Dedifferentiated amniotic fluid mesenchymal stem cell (primary cell): ENCODE results near the gene ZSWIM9.

Experiments
- DNase-seq: peaks from one replicate; pipeline ENCODE4 v3.0.0-alpha.2; 2016; ENCODE audit errors: extremely low spot score

ZSWIM9 gene

DNA sequence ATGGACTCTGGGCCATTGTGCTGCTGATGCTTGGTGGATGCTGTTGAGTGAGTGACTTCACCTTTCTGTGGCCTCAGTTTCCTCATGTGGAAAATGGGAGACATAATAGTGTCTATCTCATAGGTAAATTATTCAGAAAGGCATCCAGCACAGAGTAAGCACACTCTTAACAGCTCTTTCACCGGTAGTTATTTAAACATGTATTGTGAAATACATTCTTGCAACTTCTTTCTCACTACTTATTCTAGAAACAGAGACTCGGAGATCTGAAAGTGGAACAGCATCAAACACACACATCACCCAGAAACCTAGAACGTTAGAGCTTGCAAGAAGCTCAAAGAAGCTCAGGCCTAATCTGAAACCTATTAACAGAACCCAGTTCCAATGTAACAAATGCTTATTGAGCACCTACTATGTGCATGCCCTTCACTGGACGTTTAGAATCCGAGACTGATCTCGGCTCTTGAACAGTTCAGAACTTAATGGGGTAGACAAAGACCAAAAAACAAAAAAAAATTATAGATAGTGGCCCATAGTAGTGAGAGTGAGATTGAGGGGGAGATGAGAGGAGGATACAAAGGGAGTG lies 4.1 kb downstream of the ZSWIM9 start:
- DNase-seq: no peak

DNA sequence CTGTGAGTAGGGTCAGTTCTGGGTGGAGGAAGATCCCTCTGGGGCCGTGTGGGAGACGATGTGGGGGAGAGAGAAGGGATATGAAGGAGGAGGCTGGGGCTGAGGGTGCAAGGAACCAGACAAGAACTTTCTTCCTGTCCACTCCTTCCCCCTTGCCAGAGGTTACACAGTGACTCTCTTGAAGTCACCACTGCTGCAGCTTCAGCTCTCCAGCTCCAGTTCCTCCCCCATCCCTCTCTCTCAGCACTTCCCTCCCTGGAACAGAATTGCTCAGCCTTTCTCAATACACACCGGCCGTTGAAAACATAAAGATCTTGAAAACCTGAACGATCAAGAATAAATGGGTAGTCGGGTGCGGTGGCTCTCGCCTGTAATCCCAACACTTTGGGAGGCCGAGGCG lies 5.1 kb downstream of the ZSWIM9 start:
- DNase-seq: no peak

GRCh38 chr19:48176226-48176625 lies 5.7 kb downstream of the ZSWIM9 start:
- no peak for DNase-seq

GRCh38 chr19:48181505-48181904 lies 11.0 kb downstream of the ZSWIM9 start:
- DNase-seq: no peak

DNA sequence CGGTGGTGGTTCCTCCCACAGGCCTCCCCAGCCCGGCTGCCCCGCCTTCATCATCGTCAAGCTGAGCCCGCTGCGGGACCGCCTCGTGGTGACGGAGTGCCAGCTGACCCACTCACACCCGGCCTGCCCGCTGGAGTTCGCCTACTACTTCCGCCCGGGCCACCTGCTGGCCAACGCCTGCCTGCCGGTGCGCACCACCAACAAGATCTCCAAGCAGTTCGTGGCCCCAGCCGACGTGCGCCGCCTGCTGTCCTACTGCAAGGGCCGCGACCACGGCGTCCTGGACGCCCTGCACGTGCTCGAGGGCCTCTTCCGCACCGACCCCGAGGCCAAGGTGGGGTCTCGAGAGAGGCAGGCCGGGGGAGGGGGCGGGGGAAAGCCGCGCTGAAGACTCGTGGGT lies 12.0 kb downstream of the ZSWIM9 start:
- DNase-seq: no peak

- no peak for DNase-seq
These were observed 12.9 kb downstream of the ZSWIM9 start for GRCh38 chr19:48183356-48183755.

DNA sequence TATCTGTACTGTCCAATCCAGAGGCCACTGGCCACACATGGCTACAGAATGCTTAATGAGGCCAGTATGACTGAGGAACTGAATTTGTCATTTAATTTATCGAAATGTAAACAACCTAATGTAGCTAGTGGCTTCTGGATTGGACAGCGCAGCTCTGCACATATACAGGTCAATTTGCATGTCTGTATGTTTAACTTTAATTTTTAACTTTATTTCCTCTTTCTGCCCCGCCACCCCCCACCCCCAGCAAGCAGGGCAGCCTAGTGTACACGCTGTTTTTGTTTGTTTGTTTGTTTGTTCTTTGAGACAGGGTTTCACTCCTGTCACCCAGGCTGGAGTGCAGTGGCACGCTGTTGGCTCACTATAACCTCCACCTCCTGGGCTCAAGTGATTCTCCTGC lies 15.5 kb downstream of the ZSWIM9 start:
- no peak for DNase-seq

DNA sequence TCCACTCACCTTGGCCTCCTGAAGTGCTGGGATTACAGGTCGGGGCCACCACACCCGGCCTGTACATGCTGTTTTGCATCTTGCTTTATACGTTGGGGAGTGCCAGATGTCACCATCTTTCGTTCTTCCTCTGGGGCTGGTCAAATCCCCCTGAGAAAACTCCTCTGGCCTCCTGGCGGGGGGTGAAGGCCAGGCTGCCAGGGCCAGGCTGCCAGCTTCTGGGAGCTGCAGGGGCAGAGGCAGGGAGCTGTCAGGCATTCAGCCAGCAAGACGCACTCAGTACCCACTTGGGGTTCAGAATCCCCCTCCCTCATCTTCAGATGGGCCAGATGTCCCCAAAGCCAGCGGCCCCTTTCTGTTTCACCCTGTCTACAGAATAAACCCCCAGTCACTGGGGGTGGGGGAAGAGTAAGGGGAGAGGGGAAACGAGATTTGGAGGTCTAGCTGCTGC lies 16.1 kb downstream of the ZSWIM9 start:
- no peak for DNase-seq

GRCh38 chr19:48190288-48190884 lies 19.9 kb downstream of the ZSWIM9 start:
- no peak for DNase-seq

GRCh38 chr19:48190885-48191284 lies 20.4 kb downstream of the ZSWIM9 start:
- no peak for DNase-seq

- DNase-seq: no peak
These were observed 22.3 kb downstream of the ZSWIM9 start for GRCh38 chr19:48192750-48193149.

- no peak for DNase-seq
These were observed 23.8 kb downstream of the ZSWIM9 start for GRCh38 chr19:48194041-48194843.

GRCh38 chr19:48194844-48195830 lies 24.7 kb downstream of the ZSWIM9 start:
- DNase-seq: no peak

DNA sequence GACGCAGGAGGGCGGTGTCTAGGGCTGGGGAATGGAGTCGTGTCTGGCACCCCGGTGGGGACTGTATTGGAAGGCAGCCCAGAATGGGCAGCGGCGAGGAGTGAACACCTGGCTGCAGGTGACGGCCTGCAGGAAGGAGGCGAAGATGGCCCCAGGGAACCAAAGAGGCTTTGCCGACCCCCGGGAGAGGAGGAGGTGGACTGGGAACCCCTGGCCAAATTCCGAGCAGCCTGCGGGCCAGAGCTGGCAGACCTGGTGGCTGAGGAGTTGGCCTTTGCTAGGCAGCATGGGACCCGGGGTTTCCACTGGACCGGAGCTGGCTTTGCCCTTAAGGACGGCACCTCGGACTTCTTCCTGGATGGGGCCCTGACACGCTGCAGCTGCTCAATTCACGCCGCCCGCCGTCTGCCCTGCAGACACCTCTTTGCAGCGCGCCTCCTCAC lies 25.9 kb downstream of the ZSWIM9 start:
- no peak for DNase-seq

DNA sequence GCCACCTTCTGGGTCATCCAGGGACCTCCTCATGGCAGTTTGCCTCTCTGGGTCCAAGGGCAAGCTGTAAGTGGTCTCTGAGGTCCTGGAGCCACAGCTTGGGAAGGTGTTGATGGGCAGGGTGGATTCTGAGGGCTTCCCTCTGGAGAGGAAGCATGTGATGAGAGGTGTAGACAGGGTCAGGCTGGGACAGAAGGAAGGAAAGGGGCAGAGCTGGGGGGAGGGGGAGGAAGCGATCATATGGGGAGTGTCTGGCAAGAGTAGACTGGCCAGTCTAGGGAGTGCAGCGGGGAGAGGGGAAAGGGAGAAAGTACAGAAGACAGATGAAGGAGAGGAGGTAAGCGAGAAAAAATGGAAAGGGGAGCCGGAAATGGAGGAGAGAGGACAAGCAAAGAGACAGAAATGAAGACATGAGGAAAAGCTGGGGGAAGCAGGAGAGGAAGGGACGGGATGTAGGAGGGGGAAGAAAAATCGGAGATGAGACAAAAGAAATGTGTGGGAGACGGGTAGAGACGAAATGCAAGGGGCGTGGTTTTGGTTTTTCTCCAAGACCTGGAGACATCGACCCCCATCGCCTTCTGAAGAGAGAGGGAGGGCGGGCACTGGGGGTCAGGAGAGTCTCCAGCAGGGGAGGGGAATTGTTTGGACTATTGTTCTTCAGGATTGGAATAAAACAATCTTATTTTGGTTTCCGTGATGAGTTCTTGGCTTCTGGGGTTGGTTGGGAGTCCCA lies 26.6 kb downstream of the ZSWIM9 start:
- DNase-seq: no peak

- no peak for DNase-seq
These were observed 32.8 kb downstream of the ZSWIM9 start for GRCh38 chr19:48203222-48203793.

DNA sequence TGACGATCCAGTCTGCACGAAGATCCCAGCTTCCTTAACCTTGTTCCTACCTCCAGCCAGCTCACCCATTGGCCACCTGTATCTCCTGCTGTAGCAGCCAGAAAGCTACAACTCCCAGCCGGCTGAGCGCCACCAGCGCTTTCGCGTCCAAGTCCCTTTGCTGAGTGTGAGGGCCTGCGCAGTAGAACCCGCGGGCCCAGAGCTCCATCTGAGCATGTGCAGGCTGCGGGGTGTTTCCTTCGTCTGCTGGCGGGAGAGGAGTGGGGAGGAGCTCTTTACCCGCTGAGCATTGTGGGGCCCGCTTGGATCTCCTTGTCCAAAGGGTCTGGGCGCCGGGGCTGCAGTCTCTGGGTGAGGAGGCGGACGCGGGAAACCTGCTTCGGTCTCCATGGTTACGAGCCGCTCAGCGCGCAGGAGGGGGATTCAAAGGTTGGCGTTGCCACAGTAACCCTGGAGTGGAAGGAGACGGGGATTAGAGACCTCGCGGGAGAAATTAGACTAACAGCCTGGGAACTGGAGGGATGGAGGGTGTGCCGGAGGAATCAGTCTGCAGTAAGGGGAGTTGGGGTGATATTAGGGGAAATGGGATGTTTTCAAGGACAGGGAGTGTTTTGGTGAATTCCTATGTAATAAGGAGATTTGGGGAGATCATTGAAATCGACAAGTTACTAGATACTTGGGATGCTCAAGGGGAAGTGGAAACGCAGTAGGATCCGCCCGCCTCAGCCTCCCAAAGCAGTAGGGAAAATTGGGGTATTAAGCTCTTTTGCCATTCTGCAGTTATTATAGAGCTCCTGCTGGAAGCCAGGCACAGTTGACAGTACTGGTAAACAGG lies 33.5 kb downstream of the ZSWIM9 start:
- DNase-seq: peak; percentile 95

DNA sequence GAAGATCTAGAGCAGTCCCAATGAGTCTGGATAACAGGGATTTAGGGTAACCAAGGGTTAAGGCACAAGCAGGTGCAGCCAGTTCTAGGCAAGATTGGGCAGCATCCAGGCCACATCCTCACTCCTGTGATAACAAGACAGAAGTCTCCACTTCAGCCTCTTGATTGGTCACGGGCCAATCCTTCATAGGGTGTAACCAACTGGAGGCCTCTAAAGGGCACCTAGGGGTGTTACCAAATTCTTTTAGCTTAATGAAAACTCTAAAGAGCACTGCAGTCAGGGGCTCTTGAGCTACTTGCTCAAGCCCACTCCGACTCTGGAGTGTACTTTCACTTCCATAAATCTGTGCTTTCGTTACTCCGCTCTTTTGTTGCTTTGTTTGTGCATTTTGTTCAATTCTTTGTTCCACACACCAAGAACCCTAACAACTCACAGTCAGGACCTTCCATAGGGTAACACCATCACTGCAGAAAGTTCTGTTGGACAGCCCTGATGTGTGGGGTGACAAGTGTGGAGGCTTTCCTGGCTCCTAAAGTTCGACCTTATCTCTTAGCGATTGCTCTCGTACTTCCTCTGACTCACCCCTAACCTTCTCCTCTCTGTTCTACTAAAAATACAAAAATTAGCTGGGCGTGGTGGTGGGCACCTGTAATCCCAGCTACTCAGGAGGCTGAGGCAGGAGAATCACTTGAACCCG lies 36.1 kb downstream of the ZSWIM9 start:
- DNase-seq: no peak

DNA sequence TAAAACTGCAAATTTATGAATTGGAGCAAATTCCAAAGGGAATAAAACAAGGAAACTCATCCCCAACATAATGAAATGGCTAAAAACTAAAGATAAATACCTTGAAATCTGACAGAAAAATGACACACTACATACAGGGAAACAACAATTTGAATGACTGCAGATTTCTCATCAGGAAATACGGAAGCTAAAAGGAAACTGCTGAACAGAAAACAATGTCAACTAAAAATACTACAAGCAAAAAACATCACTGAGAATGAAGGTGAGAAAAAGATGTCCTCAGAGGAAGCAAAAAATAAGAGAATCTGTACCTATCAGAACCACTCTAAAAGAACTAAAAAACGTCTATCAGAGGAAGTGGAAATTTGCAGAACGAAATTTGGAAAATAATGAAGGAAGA lies 39.5 kb downstream of the ZSWIM9 start:
- no peak for DNase-seq
